Subcutaneous adipose tissue (tissue), 4 donors: ENCODE measurements around the gene DUSP3. TPM values are rescaled to one million over a fixed set of nuclear protein-coding genes. Genes with fewer than 3 reads are reported as not detected.

ENCODE experiments used
- total RNA-seq, 4 donors: library from RNA; depleted of rRNA; stranded (reverse); fragments of >200 nt; gene quantifications; one replicate each; pipeline ENCODE4 v1.1.0, GENCODE V29; 2016
- TF ChIP-seq, protein P1 (sequence below): fragments of 450-650 bp; IDR thresholded peaks from one replicate; pipeline ENCODE4 v1.5.1; 2016; ENCODE audit warnings: low read depth, mild to moderate bottlenecking, control low read depth, antibody characterized with exemption, moderate library complexity

Gene DUSP3
- total RNA-seq, 4 donors from 2014 or later: 55.4 to 86.4 (median 60.2) TPM

DNA sequence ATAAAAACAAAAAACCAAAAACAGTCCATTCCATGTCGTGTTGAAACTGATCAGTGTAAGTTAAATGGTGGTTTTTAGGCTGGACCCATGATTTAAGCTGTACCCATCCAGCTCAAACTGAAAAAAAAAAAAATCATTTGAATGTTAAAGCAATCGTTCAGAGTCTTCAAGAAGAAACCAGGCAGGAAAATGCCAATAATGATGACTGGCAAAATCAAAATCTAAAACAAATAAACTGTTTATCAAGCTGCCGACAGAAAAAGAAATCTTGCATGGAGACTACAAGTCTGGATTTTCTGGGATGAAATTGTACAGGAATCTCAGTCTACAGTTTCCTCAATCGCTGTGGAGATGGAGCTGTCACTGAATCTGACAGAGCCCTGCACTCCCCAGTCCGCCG is 60.9 kb downstream of the DUSP3 start:
- TF ChIP-seq, protein P1, sequence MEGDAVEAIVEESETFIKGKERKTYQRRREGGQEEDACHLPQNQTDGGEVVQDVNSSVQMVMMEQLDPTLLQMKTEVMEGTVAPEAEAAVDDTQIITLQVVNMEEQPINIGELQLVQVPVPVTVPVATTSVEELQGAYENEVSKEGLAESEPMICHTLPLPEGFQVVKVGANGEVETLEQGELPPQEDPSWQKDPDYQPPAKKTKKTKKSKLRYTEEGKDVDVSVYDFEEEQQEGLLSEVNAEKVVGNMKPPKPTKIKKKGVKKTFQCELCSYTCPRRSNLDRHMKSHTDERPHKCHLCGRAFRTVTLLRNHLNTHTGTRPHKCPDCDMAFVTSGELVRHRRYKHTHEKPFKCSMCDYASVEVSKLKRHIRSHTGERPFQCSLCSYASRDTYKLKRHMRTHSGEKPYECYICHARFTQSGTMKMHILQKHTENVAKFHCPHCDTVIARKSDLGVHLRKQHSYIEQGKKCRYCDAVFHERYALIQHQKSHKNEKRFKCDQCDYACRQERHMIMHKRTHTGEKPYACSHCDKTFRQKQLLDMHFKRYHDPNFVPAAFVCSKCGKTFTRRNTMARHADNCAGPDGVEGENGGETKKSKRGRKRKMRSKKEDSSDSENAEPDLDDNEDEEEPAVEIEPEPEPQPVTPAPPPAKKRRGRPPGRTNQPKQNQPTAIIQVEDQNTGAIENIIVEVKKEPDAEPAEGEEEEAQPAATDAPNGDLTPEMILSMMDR: no peak

Other genes with a start within 250 kb of the DUSP3 start
- under 1 TPM in 1 of 4 donors, not detected in 3; 0.22 TPM for gene ETV4, start 232.6 kb downstream of the DUSP3 start, total RNA-seq
- 10 to 100 TPM in 3 of 4 donors, 1 to 10 TPM in 1; 5.6 to 31.5 (median 15.1) TPM for gene MEOX1, start 117.1 kb downstream of the DUSP3 start, total RNA-seq
- not detected for gene SOST, start 20.2 kb downstream of the DUSP3 start, total RNA-seq
- gene CFAP97D1, start 1.5 kb upstream of the DUSP3 start, total RNA-seq: under 1 TPM in 2 of 4 donors, not detected in 2; 0.19 to 0.22 TPM
- 100 to 1,000 TPM in 1 of 4 donors, 10 to 100 TPM in 2, 1 to 10 TPM in 1; 9.0 to 122 (median 25.2) TPM for gene MPP3, start 54.2 kb upstream of the DUSP3 start, total RNA-seq
- 100 to 1,000 TPM in 1 of 4 donors, 10 to 100 TPM in 3; 29.5 to 234 (median 50.5) TPM for gene CD300LG, start 68.2 kb upstream of the DUSP3 start, total RNA-seq
- gene MPP2, start 128.6 kb upstream of the DUSP3 start, total RNA-seq: 1 to 10 TPM in 3 of 4 donors, under 1 TPM in 1; 0.65 to 4.2 (median 2.2) TPM
- gene PPY, start 163.5 kb upstream of the DUSP3 start, total RNA-seq: not detected
- gene PYY, start 175.0 kb upstream of the DUSP3 start, total RNA-seq: not detected
- gene NAGS, start 225.6 kb upstream of the DUSP3 start, total RNA-seq: 1 to 10 TPM in 2 of 4 donors, under 1 TPM in 1, not detected in 1; 0.94 to 1.5 (median 1.3) TPM
- gene TMEM101, start 236.0 kb upstream of the DUSP3 start, total RNA-seq: 10 to 100 TPM; 13.5 to 28.4 (median 21.9) TPM